NCI-H748 (cell line): ENCODE data around the gene MET.
"Not testable (repeated sequence)": the region's sequence is repeated elsewhere in the genome, so short reads cannot be mapped to it uniquely, and the experiment has no call there.

Experiments used
- DNase-seq: peaks from one replicate; lab custom pipeline; 2025; ENCODE audit not compliant: unreplicated experiment; lab: John Stamatoyannopoulos, UW

Gene MET

DNA sequence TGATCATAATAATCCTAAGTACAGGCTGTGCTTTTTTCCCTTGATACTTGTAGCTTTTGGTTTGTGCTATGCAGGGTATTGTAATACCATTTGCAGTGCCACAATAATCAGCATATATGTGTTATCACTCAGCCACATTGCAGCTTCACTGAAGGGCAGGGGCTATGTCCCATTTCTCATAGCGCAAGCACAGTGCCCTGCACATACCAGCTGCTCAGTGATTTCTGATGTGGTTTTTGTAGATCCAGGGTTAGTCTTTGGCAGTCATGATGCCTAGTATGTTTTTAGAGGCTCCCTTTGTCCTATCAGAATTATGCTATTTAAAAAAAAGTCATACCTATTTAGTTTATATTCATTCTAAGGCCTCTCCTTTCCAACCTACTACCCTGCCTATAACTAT lies 25.8 kb downstream of the MET start:
- no peak for DNase-seq

DNA sequence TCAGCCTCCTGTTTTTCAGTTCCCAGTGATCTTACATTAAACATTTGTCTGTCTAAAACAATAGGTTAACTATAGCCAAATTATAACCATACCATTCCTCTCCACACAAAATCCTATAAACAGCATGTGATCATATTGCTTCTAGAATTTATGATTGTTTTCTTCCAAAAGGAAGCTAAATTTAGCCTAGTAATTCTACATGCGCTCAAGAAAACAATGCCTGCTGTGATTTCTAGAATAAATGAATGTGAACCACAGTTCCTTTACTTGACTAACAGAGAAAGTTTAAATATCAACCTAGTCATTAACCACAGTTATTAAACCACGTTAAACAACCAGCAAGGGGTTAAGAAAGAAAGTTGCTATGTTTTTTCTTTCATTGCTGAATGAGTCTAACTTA lies 26.4 kb downstream of the MET start:
- no peak for DNase-seq

- peak; percentile 96 for DNase-seq
These were observed 27.1 kb downstream of the MET start for GRCh38 chr7:116698930-116699721.

DNA sequence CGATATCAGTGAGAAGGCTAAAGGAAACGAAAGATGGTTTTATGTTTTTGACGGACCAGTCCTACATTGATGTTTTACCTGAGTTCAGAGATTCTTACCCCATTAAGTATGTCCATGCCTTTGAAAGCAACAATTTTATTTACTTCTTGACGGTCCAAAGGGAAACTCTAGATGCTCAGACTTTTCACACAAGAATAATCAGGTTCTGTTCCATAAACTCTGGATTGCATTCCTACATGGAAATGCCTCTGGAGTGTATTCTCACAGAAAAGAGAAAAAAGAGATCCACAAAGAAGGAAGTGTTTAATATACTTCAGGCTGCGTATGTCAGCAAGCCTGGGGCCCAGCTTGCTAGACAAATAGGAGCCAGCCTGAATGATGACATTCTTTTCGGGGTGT lies 27.7 kb downstream of the MET start:
- DNase-seq: peak; percentile 11

- DNase-seq: no peak
These were observed 30.2 kb downstream of the MET start for GRCh38 chr7:116702046-116702785.

- no peak for DNase-seq
These were observed 32.7 kb downstream of the MET start for GRCh38 chr7:116704650-116705228.

GRCh38 chr7:116705419-116705818 lies 33.4 kb downstream of the MET start:
- no peak for DNase-seq

DNA sequence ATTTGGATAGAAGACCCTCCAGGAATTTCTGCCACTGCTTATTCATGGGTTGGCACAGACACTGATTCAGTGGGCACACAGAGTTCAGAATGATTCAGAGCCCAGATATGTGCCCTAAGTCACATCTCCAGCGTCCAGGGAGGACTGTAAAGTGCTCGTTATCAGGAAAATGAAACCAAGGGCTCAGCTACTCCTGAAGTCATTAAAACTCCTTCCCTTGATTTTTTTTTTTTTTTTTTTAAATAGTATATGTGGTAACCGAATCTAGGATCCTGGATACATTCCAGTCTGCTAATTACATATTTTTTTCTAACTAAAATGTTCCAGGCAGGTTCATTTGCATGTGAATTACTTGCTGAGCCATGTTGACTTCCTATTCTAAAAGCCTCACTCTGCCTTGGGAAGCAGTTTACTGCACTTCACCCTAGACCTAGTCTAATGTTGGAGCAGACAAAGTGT lies 34.7 kb downstream of the MET start:
- DNase-seq: peak; percentile 22

- DNase-seq: no peak
These were observed 35.3 kb downstream of the MET start for GRCh38 chr7:116707289-116707688.

DNA sequence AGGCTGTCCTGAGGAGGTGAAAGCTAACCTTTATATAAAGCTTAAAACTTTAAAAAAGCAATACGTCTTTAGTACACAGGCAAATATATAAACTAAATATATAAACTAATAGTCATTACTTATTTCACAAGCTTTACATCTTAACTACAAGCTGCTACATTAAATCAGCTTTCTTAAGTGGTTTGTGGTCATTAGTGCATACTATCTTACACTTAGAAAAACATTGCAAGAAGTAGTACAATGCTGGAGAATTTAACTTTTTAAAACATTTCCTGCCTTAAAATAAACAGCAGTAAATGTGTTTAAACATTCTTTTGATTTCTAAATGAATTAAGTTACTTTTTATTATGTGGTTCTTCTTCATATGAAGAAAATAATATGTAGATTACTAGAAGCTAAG lies 36.3 kb downstream of the MET start:
- DNase-seq: no peak

- no peak for DNase-seq
These were observed 36.9 kb downstream of the MET start for GRCh38 chr7:116708861-116709260.

DNA sequence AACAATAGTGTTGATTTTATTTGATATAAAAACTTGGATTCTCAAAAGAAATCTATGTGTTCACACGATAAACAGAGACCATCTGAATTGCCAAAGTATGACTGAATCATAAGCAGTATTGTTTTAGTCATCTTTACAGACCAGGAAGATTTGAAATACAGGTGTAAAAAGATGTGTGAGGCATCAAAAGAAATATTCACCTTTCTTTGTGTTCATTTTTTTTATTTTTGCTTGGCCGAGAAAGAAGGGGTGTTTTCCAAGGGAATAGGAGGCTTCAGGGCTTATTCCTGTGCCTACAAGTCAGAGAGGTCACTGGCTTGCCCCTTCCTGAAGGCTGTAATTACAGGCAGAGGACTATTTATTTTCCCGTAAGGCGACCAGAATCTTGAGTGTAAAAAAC lies 37.3 kb downstream of the MET start:
- no peak for DNase-seq

- peak; percentile 98 for DNase-seq
These were observed 38.9 kb downstream of the MET start for GRCh38 chr7:116710764-116711452.

DNA sequence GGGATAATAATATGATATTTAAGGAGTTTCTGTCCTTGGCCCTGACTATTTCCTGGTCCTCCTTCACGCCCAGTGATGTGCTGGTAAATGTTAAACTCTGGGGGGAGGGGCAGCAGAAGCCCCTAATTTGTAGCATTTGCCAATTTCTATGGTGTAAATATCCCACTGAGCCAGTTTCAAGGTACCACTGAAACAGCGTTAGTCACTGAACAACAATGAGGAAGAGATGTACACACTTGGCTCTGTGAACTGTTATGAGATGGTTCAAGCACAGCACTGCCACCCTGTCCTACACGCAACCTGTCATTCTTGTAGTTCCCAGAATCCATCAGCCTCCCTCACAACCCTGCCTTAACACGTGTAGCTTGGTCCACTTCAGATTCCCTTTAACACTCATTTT lies 39.8 kb downstream of the MET start:
- peak; percentile 62 for DNase-seq

DNA sequence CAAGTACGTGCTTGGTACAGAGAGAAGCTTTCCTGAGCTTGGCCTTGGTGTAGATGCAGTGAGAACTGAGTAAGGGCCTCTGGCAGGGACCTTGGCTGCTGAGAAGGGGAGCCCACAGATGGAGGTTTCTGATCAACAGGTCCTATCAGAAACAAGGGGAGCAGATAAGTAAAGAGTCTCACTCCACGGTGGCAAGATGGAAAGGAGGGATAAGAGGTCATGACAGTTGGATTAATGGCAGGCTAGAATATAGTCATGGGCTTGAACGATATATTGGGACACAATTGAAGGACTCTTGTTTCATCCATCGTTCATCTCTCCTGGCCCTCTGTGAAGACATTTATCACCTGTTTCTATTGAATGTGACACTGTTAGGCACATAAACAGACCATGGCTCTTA lies 41.5 kb downstream of the MET start:
- DNase-seq: no peak

DNA sequence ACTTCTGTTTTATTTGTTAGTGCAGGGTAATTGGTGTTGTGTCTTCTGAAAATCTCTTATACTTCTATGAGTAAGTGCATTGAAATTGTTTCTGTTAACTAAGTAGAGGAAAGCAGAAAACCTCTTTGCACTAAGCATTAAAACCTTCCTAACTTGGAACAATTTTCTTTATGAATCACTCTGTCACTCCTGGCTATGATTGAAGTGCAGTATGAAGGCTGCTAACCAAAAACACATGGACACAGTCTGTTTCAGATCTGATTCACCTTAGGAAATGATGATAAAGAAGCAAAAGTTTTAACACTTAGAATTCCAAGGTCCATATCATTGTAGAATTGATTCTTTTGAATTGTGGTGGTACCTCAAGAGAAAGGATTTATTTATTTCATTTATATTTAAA lies 41.9 kb downstream of the MET start:
- no peak for DNase-seq

DNA sequence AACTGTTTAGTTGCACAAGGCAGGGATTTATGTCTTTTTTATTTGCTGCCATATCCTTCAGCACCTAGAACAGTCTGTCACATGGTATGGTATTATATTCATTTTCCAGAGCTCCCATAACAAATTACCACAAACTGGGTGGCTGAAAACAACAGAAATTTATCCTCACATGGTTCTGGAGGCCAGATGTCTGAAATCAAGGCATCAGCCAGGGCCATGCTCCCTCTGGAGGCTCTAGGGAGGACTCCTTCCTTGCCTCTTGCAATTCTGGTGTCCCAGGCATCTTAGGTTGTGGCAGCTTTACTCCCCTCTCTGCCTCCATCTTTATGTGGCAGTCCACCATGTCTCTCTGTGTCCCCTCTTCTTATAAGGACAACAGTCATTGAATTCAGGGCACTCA lies 43.1 kb downstream of the MET start:
- DNase-seq: no peak

- no peak for DNase-seq
These were observed 45.1 kb downstream of the MET start for GRCh38 chr7:116717137-116717536.

- DNase-seq: not testable (repeated sequence)
These were observed 52.0 kb downstream of the MET start for GRCh38 chr7:116723959-116724529.

DNA sequence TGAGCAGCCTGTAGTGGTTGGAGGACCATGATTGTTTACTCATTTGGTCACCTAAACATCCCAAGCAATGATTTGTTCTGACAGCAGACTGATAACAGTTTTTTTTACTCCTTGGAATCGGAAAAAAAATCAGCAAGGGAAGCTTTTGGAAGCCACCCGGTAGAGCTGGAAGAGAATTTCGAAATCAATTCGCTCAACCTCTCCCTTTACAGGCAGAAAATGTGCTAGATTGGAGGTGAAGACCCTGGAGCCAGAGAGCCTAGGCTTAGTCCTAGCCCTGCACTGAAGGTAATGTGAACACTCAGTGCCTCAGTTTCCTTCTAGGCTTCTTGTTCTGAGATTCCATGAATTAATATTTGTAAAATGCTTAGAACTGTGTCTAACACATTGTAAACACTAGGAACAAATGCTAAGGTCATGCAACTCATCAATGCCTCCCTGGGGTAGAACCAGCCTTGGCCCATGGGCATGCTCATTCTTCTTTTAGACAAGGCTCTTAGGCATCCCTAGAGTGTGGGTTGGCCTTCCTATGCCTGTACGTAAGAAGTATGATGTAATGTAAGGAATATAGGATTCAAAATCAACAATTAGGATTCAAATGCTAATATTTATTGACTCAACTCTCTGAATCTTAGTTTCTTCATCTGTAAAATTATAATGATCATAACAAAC lies 52.7 kb downstream of the MET start:
- no peak for DNase-seq

GRCh38 chr7:116726149-116726548 lies 54.2 kb downstream of the MET start:
- DNase-seq: peak; percentile 17
